ENCODE results near the gene TOMM40L.

TOMM40L gene

DNA sequence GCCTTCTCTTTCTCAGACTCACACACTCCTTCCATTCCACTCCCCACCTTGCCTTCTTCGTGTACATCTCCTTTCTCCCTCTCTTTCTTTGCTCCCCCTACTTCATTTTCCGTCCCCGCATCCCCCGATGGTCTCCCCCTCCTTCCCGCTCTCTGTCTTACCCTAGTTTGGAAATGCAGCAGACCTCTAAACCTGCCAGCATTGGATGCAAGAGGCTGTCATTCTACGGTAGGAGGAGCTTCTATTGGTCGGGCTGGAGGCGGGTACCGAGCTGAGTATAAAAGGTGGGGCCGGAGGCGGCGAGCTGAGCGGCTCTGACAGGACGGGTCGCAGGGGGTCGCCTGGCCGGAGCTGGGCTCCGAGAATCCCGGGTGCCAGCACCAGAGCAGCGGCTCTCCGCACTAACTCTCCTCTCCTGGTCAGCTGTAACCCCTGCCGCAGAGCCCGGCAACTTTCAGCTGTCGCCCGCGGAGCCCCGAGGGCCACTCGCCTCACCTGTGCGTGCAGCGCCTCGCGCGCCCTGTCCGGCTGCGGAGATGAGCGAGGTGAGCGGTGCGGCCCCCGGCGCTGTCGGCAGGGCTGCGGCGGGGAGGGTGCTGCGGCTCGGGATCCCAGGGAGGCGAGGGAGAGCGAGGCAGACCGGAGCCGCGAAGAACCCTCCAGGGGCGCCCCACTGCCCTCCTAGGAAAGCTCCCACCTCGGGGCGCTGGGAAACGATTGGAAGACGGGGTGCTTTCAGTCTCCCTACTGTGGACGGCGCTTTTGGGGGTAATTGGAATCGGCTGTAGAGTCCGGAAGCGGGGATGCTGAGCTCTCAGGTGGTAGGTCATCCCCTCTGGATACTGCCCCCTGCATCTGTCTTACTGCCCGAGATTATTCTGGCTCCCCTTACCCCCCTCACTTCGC is 32.8 kb downstream of the TOMM40L start, which contains the start of gene PCP4L1:
Gene PCP4L1 (plus strand): TSS at position 307 of the 906 bp plus-strand sequence. CDS start 230 bp downstream, at position 537.
- peak; percentile 68 for DNase-seq

DNA sequence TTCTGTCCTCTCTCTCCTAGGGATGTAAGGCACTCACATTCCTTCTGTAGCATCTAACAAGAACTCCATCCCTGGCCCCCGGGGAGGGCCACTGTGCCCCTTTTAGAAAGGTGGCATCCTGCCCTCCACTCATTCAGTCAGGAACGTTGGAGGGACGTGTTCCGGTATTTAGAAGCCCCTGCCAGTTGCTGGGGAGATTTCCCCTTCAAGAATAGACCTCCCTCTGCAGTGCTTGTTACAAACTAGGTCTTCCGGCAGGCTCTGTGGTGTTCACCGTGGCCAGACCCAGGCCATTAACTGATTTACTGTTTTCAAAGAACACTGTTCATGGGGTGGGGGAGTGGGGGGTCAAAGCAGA is 33.5 kb downstream of the TOMM40L start:
- no peak for DNase-seq

- DNase-seq = no peak
These were observed 33.9 kb downstream of the TOMM40L start for GRCh38 chr1:161259765-161260164.

DNA sequence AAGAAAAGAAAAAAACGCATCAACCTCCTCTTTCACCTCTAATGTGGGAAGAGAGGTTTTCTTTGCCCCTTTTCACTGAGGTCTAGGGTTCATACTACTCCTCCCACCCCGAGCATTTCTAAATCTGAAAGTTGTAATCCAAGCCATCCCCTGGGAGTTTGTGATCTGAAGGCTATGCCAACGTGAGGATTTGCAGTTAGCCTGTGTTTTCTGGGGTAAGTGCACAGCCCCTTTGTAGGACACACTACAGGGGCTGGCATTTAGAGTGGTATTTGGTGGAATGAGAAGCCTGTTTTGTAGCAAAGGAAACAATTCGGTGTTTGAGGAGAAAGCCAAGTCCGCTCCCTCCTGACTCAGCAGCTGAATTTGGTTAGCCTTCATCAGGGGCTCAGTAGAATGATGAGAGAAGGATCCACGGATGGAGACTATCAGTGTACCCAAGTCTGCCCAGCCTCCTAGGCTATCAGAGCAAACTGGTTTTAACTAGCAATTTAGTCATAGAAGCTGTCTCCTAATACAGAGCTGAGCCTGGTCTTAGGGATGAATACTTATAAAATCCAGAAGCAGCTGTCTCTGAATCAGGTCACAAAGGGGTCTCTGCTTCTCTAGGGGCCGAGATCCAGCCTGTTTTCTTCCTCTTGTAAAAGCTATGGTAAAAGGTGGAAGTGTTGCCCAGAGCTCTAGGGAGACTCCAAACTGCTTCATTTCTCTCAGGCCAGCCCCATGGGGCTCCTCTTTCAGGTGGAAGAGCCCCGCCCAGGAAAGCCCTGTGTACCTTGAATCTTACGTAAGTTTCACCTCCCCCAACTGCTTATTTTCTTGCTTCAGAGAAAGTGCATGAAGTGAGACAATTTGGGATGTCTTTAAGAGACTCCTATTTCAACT is 34.8 kb downstream of the TOMM40L start:
- no peak for DNase-seq

DNA sequence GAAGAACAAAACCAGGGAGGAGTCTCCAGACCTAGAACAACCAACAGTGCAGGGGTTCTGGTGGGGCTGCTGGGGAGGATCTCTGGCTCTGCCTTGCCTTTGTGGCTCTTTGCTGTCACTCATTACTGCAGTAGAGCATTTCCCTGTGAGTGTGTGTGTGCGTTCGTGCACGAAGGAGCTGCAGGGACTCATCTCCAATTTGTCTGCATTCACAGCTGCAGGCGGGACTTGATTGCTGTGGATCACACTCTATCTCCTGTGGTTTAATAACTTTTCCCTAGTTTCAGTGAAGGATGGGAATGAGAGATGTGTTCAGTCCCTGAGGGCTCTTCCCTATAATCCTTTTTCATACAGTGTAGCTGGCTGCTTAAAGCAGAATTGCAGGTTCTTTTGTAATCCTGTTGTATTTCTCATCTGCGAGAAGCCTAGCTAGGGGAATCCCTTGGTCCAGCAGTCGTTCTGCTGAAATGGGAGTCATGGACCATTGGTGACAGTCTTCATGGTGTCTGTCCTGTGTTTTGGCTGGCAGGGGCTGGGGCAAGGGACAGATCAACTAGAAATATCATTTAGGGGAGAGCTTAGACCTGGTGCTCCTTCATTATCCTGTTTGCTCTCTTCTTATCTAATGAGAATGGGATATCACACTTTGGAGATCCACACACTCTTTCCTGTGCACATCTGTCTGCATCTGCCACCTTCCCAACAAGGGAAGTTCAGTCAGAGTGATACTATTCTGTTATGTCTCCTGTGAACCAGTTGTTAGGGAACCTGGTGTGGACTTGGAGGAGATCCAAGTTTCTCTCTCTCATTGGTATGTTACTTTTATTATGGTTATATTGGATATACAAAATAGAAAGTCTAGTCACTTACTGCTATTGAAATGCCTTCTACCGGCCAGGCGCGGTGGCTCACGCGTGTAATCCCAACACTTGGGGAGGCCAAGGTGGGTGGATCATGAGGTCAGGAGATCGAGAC is 35.7 kb downstream of the TOMM40L start:
- DNase-seq = no peak

DNA sequence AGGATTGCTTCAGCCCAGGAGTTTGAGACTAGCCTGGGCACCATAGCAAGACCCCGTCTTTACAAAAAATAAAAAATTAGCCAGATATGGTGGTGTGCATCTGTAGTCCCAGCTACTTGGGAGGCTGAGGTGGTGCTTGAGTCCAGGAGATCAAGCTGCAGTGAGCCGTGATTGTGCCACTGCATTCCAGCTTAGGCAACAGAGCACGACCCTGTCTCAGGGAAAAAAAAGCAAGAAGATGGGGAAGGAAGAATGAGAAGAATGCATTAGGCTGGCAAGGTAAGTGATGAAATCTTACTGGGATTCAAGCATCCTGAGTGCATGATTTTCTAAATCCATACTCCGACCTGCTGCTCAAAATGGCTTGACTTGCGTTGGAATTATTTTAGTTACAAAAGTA is 39.4 kb downstream of the TOMM40L start:
- DNase-seq = no peak

DNA sequence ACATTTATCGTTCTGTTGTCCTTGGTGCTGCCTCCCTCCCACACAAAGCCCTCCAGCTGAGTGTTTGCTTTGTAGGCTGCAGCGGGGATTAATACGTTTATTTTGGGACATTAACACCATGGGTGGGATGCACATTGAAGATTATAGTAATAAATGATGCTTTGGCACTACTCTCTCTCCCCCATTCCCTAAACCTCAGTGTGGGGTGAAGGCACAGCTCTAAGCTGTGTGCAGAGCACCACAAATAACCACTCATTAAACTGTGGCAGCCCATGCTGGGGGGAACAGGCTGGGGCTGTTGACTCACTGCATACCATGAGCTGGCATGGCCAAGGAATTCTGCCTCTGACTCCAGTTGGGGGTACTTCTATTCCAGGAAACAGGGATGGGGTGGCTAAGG is 40.3 kb downstream of the TOMM40L start:
- DNase-seq = no peak

GRCh38 chr1:161266836-161267235 is 41.0 kb downstream of the TOMM40L start:
- DNase-seq = no peak

DNA sequence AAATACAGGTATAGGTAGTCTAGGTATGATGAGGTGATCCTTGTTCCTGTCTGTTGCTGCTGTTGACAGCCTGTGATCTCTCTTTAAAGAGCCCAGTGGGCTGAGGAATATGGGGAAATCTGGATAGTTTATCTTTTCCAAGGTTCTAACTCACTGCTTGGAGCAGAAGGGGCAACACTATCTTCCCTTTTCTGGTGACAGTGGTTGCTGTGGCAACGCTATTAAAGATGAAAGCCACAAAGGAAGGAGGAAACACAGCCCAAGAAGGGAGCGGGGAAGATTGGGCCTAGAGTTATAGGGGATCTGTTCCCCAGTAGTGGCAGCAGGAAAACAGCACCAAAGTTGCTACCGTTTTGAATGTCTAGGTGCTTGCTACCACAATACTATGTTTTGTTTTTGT is 41.5 kb downstream of the TOMM40L start:
- DNase-seq = no peak

GRCh38 chr1:161273402-161273801 is 47.5 kb downstream of the TOMM40L start:
- DNase-seq = no peak

DNA sequence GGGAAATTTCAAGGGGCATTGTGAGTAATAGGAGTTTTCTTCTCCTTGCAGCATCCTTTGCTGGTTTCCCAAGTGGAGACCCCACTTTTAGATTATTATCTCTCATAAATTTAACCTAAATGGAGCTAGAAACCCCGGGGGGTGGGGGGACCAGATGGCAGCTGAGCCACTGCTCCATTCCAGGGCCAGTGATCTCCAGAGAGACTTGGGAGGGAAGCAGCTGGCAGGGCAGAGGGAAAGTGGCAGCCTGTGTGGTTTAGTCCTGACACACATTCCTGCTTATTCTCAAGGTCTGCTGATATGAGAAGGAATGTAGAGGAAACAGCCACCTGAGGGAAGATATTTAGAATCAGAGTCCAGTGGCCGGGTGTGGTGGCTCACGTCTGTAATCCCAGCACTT is 49.0 kb downstream of the TOMM40L start:
- DNase-seq = no peak

Data from NCI-H748 treated with DMSO at 0.1 percent for 48 hours (cell line).